WTC11 (cell line): ENCODE data around the gene FBXO47.

ENCODE experiments used
- CREB1 ChIP-seq: sonication (generic); formaldehyde crosslinking; IDR thresholded peaks from 2 replicates; pipeline ENCODE4 v1.8.0; 2023; ENCODE audit warnings: mild to moderate bottlenecking, missing genetic modification reagents
- CTCF ChIP-seq: fragments of 200-600 bp; IDR thresholded peaks from 2 replicates; pipeline ENCODE4 v1.8.0; 2022; ENCODE audit warnings: antibody characterized with exemption
- E2F4 ChIP-seq: sonication (generic); formaldehyde crosslinking; IDR thresholded peaks from 2 replicates; pipeline ENCODE4 v1.8.1; 2022; ENCODE audit warnings: low read depth, mild to moderate bottlenecking, moderate library complexity, missing genetic modification reagents, borderline replicate concordance
- FOXJ3 ChIP-seq: sonication (generic); formaldehyde crosslinking; IDR thresholded peaks from 2 replicates; pipeline ENCODE4 v1.9.0; 2021; ENCODE audit warnings: missing genetic modification reagents, mild to moderate bottlenecking, borderline replicate concordance
- MAX ChIP-seq: sonication (generic); formaldehyde crosslinking; IDR thresholded peaks from 2 replicates; pipeline ENCODE4 v1.8.0; 2022; ENCODE audit warnings: mild to moderate bottlenecking, missing genetic modification reagents
- SMAD4 ChIP-seq: sonication (generic); formaldehyde crosslinking; IDR thresholded peaks from 2 replicates; pipeline ENCODE4 v1.8.0; 2022; ENCODE audit warnings: mild to moderate bottlenecking, missing genetic modification reagents
- ZNF281 ChIP-seq: sonication (generic); formaldehyde crosslinking; IDR thresholded peaks from 2 replicates; pipeline ENCODE4 v1.8.0; 2023; ENCODE audit warnings: mild to moderate bottlenecking, missing genetic modification reagents
- ZNF512 ChIP-seq: sonication (generic); formaldehyde crosslinking; IDR thresholded peaks from 2 replicates; pipeline ENCODE4 v1.8.1; 2022; ENCODE audit warnings: missing genetic modification reagents, borderline replicate concordance

- TF ChIP-seq SMAD4 (CRISPR knock-in tag) (no peak), CTCF (no peak), ZNF512 (CRISPR knock-in tag) (no peak), FOXJ3 (no peak), E2F4 (CRISPR knock-in tag) (no peak), CREB1 (CRISPR knock-in tag) (no peak), MAX (CRISPR knock-in tag) (no peak), ZNF281 (CRISPR knock-in tag) (no peak)
Measured at GRCh38 chr17:38888842-38889241, 78.4 kb downstream of the FBXO47 start.
